Measurements from ENCODE around the gene TNKS1BP1. TPM values are rescaled to one million over a fixed set of nuclear protein-coding genes. Genes with fewer than 3 reads are reported as not detected.

TNKS1BP1 gene
- total and polyA plus RNA-seq, 2 experiments from 2014 or later, result 64.2 to 72.2 TPM

DNA sequence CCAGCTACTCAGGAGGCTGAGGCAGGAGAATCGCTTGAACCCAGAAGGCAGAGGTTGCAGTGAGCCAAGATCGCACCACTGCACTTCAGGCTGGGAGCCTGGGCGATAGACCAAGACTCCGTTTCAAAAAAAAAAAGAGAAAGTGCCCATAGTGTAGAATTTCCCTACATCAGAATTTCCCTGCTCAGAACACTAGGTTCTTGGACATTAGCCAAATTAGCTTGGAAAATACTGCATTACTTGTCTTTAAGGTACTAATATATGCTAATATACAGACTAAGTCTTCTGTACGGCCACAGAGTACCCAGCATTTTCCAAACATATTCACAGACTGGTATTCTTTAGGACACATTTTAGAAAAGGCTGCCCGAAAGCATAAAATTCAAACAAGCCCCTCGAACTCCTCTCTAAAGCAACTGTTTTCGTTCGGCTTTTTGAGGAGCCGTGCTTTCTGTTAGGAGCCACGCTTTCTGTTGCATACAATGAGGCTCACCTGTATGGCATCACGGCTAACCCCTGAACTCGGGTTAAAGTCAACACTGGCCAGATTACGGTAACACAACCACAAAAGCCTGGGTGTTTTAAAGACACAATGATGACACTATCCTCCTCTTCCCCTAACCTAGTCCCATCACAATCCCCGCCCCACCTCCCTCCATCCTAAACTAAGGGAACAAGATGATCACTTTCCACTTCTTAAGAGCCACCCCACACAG lies 18.4 kb downstream of the TNKS1BP1 start:
- ATAC-seq (no peak), DNase-seq (ENCODE audit: low spot score) (no peak)
- no peak overlapping the region for H3K27ac Mint-ChIP-seq
- peaks cover 19% of the 10 kb centered on the region for H3K27me3 Mint-ChIP-seq (ENCODE audit: insufficient read depth, low read depth, poor library complexity)
- Histone ChIP-seq H3K79me2 (replicated peaks; ENCODE audit: insufficient read depth) (peaks cover 53% of the 10 kb centered on the region), H2AFZ (no peak overlapping the region), H3K27ac (ENCODE audit: low read depth) (no peak overlapping the region; the same call in 1 of the 2 replicates), H3K4me1 (ENCODE audit: insufficient read depth) (peaks cover 7% of the 10 kb centered on the region), H3K4me3 (no peak overlapping the region), H3K9me2 (ENCODE audit: insufficient read depth) (no peaks in the 10 kb centered on the region), H3K27me3 (ENCODE audit: insufficient read depth) (no peaks in the 10 kb centered on the region), H3F3A (replicated peaks; ENCODE audit: low read depth) (peaks cover 2% of the 10 kb centered on the region; the same call in 1 of the 2 replicates), H4K20me1 (replicated peaks; ENCODE audit: insufficient read depth) (peaks cover 20% of the 10 kb centered on the region), H3K36me3 (ENCODE audit: insufficient read depth) (peaks cover 21% of the 10 kb centered on the region), H3K4me2 (no peak overlapping the region)
- peaks cover 81% of the 10 kb centered on the region for H3K36me3 Mint-ChIP-seq (ENCODE audit: low read depth)
- H3K4me1 Mint-ChIP-seq, result peaks cover 47% of the 10 kb centered on the region
- no peak overlapping the region for H3K4me3 Mint-ChIP-seq
- no peaks in the 10 kb centered on the region; the same call in 2 of the 3 replicates for H3K9me3 Mint-ChIP-seq
- TF ChIP-seq, protein P1, sequence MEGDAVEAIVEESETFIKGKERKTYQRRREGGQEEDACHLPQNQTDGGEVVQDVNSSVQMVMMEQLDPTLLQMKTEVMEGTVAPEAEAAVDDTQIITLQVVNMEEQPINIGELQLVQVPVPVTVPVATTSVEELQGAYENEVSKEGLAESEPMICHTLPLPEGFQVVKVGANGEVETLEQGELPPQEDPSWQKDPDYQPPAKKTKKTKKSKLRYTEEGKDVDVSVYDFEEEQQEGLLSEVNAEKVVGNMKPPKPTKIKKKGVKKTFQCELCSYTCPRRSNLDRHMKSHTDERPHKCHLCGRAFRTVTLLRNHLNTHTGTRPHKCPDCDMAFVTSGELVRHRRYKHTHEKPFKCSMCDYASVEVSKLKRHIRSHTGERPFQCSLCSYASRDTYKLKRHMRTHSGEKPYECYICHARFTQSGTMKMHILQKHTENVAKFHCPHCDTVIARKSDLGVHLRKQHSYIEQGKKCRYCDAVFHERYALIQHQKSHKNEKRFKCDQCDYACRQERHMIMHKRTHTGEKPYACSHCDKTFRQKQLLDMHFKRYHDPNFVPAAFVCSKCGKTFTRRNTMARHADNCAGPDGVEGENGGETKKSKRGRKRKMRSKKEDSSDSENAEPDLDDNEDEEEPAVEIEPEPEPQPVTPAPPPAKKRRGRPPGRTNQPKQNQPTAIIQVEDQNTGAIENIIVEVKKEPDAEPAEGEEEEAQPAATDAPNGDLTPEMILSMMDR (conservative IDR thresholded peaks at IDR 0.05; ENCODE audit: low read depth in 2 of 2), result no peak
- no peak for TF ChIP-seq ZNF331 (CRISPR knock-in tag; IDR thresholded peaks at IDR 0.05; ENCODE audit: low read depth)
- no peak for TF ChIP-seq NANOG (IDR thresholded peaks at IDR 0.05; ENCODE audit: borderline replicate concordance)

DNA sequence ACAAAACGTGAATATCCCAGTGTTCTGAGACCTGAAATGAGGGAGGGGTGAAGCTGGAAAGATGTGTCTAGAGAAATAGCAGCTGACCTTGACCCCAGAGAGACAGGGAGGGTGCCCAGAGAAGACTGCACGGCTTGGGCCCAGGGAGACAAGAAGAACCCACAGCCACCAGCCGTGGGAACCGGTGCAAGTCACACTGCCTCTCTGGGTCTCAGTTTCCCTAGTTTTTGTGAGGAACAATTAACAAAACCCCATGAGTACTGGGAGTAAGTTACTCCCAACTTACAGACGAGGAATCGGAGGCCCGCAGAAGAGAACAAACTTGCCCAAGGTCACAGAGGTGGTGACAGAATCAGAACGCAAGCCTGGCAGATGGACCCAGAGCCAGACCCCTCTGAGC lies 19.2 kb downstream of the TNKS1BP1 start:
- H3K4me1 ChIP-seq (ENCODE audit: insufficient read depth), result peaks cover 2% of the 10 kb centered on the region
- no peak overlapping the region for H3K4me3 Mint-ChIP-seq
- no peaks in the 10 kb centered on the region; the same call in 2 of the 3 replicates for H3K9me3 Mint-ChIP-seq
- no peaks in the 10 kb centered on the region for H3K9me2 ChIP-seq (ENCODE audit: insufficient read depth)
- no peak overlapping the region for H3K4me2 ChIP-seq
- peaks cover 21% of the 10 kb centered on the region for H3K27me3 Mint-ChIP-seq (ENCODE audit: insufficient read depth, low read depth, poor library complexity)
- H3K4me1 Mint-ChIP-seq, result peaks cover 42% of the 10 kb centered on the region
- H2AFZ ChIP-seq, result no peak overlapping the region
- no peak overlapping the region for H3K27ac Mint-ChIP-seq
- DNase-seq (ENCODE audit: low spot score), result no peak
- H3K36me3 Mint-ChIP-seq (ENCODE audit: low read depth), result peaks cover 83% of the 10 kb centered on the region
- H3K27ac ChIP-seq (ENCODE audit: low read depth), result no peak overlapping the region
- no peak for ATAC-seq
- peaks cover 20% of the 10 kb centered on the region for H4K20me1 ChIP-seq (replicated peaks; ENCODE audit: insufficient read depth)
- no peak overlapping the region for H3K4me3 ChIP-seq
- H3K27me3 ChIP-seq (ENCODE audit: insufficient read depth), result no peaks in the 10 kb centered on the region
- peaks cover 2% of the 10 kb centered on the region; the same call in 1 of the 2 replicates for H3F3A ChIP-seq (replicated peaks; ENCODE audit: low read depth)
- H3K79me2 ChIP-seq (replicated peaks; ENCODE audit: insufficient read depth), result peaks cover 48% of the 10 kb centered on the region
- H3K36me3 ChIP-seq (ENCODE audit: insufficient read depth), result peaks cover 27% of the 10 kb centered on the region
- no peak for TF ChIP-seq POLR2AphosphoS5 (IDR thresholded peaks at IDR 0.05; ENCODE audit: low read depth)
- no peak for TF ChIP-seq STAT1 (IDR thresholded peaks at IDR 0.05; ENCODE audit: unreplicated experiment)
- TF ChIP-seq, protein P2, sequence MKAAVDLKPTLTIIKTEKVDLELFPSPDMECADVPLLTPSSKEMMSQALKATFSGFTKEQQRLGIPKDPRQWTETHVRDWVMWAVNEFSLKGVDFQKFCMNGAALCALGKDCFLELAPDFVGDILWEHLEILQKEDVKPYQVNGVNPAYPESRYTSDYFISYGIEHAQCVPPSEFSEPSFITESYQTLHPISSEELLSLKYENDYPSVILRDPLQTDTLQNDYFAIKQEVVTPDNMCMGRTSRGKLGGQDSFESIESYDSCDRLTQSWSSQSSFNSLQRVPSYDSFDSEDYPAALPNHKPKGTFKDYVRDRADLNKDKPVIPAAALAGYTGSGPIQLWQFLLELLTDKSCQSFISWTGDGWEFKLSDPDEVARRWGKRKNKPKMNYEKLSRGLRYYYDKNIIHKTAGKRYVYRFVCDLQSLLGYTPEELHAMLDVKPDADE (IDR thresholded peaks at IDR 0.05), result no peak
- TF ChIP-seq EZH2 (IDR thresholded peaks at IDR 0.05; ENCODE audit: low read depth, unreplicated experiment), result no peak
- TF ChIP-seq CREB1 (CRISPR knock-in tag; IDR thresholded peaks at IDR 0.05; ENCODE audit: low read depth), result no peak
- TF ChIP-seq ZNF331 (CRISPR knock-in tag; IDR thresholded peaks at IDR 0.05; ENCODE audit: low read depth), result no peak
- no peak for TF ChIP-seq ZNF462 (CRISPR knock-in tag; IDR thresholded peaks at IDR 0.05)

Measured in GM23338 (cell line).